Trophoblast cell (in vitro differentiated cells and primary cell): ENCODE data around the gene ZNF79.

Experiments
- DNase-seq, 2 donors: peaks; one replicate each; pipeline ENCODE4 v3.0.0-alpha.2; 2016
- H2AFZ ChIP-seq: 2 replicates; pipeline ENCODE4 v1.6.1; 2013; ENCODE audit warnings: low read length, moderate library complexity, mild to moderate bottlenecking; ENCODE audit not compliant: insufficient read depth, poor library complexity
- H2AK5ac ChIP-seq: 2 replicates; pipeline ENCODE4 v1.6.1; 2013; ENCODE audit warnings: mild to moderate bottlenecking, low read length
- H2BK120ac ChIP-seq: 2 replicates; pipeline ENCODE4 v1.6.1; 2013; ENCODE audit warnings: low read length, mild to moderate bottlenecking, moderate library complexity; ENCODE audit not compliant: insufficient read depth, poor library complexity
- H2BK12ac ChIP-seq: 2 replicates; pipeline ENCODE4 v1.6.1; 2013; ENCODE audit warnings: mild to moderate bottlenecking, low read length, moderate library complexity
- H2BK5ac ChIP-seq: 2 replicates; pipeline ENCODE4 v1.6.1; 2013; ENCODE audit warnings: low read length, low read depth, moderate library complexity, mild to moderate bottlenecking; ENCODE audit not compliant: poor library complexity
- H3K14ac ChIP-seq: 2 replicates; pipeline ENCODE4 v1.6.1; 2013; ENCODE audit warnings: mild to moderate bottlenecking, low read length
- H3K18ac ChIP-seq: 2 replicates; pipeline ENCODE4 v1.6.1; 2013; ENCODE audit warnings: mild to moderate bottlenecking, low read length
- H3K23ac ChIP-seq: 2 replicates; pipeline ENCODE4 v1.6.1; 2013; ENCODE audit warnings: low read length
- H3K27ac ChIP-seq: 2 replicates; pipeline ENCODE4 v1.5.1; 2013; ENCODE audit warnings: low read depth, mild to moderate bottlenecking, inconsistent platforms, low read length, moderate library complexity
- H3K27me3 ChIP-seq: 2 replicates; pipeline ENCODE4 v1.6.1; 2013; ENCODE audit warnings: inconsistent platforms, mild to moderate bottlenecking, low read length, moderate library complexity; ENCODE audit not compliant: insufficient read depth
- H3K36me3 ChIP-seq, 2 experiments: 1 replicate in 1 of 2; 2 replicates in 1 of 2; pipeline ENCODE4 v1.6.1; 2013; ENCODE audit warnings: low read length in 2 of 2, mild to moderate bottlenecking in 2 of 2, moderate library complexity in 1 of 2; ENCODE audit not compliant: insufficient read depth in 2 of 2, control insufficient read depth in 1 of 2
- H3K4ac ChIP-seq: 2 replicates; pipeline ENCODE4 v1.6.1; 2013; ENCODE audit warnings: low read depth, mild to moderate bottlenecking, low read length, moderate library complexity
- H3K4me1 ChIP-seq, 2 experiments: 1 replicate in 1 of 2; 2 replicates in 1 of 2; pipeline ENCODE4 v1.6.1; 2013; ENCODE audit warnings: low read length in 2 of 2, mild to moderate bottlenecking in 2 of 2, moderate library complexity in 1 of 2; ENCODE audit not compliant: insufficient read depth in 2 of 2, control insufficient read depth in 1 of 2
- H3K4me2 ChIP-seq: 2 replicates; pipeline ENCODE4 v1.6.1; 2013; ENCODE audit warnings: inconsistent platforms, mild to moderate bottlenecking, low read length, moderate library complexity
- H3K4me3 ChIP-seq: 2 replicates; pipeline ENCODE4 v1.5.1; 2013; ENCODE audit warnings: mild to moderate bottlenecking, low read depth, low read length, inconsistent platforms
- H3K79me1 ChIP-seq: one replicate; pipeline ENCODE4 v1.6.1; 2013; ENCODE audit warnings: low read length
- H3K79me2 ChIP-seq: 2 replicates; pipeline ENCODE4 v1.6.1; 2013; ENCODE audit warnings: low read length, mild to moderate bottlenecking; ENCODE audit not compliant: control insufficient read depth, insufficient read depth, poor library complexity
- H3K9ac ChIP-seq: 2 replicates; pipeline ENCODE4 v1.6.1; 2013; ENCODE audit warnings: mild to moderate bottlenecking, low read length
- H3K9me3 ChIP-seq: 2 replicates; pipeline ENCODE4 v1.6.1; 2013; ENCODE audit warnings: low read depth, mild to moderate bottlenecking, control low read depth, inconsistent platforms, low read length; ENCODE audit not compliant: insufficient read depth
- H4K12ac ChIP-seq: 2 replicates; pipeline ENCODE4 v1.6.1; 2013; ENCODE audit warnings: low read depth, mild to moderate bottlenecking, low read length, moderate library complexity
- H4K8ac ChIP-seq: 2 replicates; pipeline ENCODE4 v1.6.1; 2013; ENCODE audit warnings: low read depth, mild to moderate bottlenecking, low read length, moderate library complexity
- H4K91ac ChIP-seq: one replicate; pipeline ENCODE4 v1.6.1; 2013; ENCODE audit warnings: low read depth, mild to moderate bottlenecking, low read length, moderate library complexity
- WGBS: extraction: QIAGEN DNeasy Blood & Tissue Kit; methylation state at CpG from one replicate; pipeline ENCODE4 v1.1.7; 2013; ENCODE audit warnings: missing lambda C conversion rate; ENCODE audit not compliant: insufficient read length, insufficient coverage; ENCODE audit errors: extremely low coverage; 5-methylcytosine and 5-hydroxymethylcytosine counted together

ZNF79 gene

DNA sequence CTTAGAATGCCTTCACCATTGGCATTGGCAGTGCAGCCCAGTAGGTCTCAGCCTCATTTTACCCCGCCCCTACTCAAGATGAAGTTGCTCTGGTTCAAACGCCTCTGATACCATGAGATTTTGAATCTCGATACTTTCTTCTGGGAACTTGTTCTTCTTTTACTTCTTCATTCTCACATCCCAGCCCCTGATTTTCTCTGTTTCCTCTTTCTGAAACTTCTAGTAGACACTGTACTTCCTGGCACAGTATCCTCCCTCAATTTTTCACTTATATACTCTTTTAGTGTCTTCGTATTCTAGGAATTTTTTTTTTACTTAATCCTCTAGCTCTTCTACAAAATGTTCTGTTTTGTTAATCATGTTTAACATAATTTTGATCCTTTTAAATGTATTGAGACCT, 13.1 kb upstream of the ZNF79 start:
- Histone ChIP-seq H2AFZ (no peak overlapping the region), H3K27me3 (no peaks in the 10 kb centered on the region), H3K9ac (no peak overlapping the region), H3K14ac (no peak overlapping the region), H4K91ac (no peak overlapping the region), H3K27ac (no peak overlapping the region), H2AK5ac (no peak overlapping the region), H3K4me1 (peaks cover 3 to 6% of the 10 kb centered on the region in 2 experiments), H3K9me3 (no peaks in the 10 kb centered on the region), H3K79me2 (no peaks in the 10 kb centered on the region), H3K4me2 (no peak overlapping the region), H3K4me3 (no peak overlapping the region), H4K8ac (no peak overlapping the region), H2BK120ac (no peak overlapping the region), H3K23ac (no peak overlapping the region), H2BK12ac (no peak overlapping the region), H3K18ac (no peak overlapping the region), H3K36me3 (peaks cover 17 to 19% of the 10 kb centered on the region in 2 experiments), H4K12ac (no peak overlapping the region), H3K79me1 (no peaks in the 10 kb centered on the region), H3K4ac (no peak overlapping the region), H2BK5ac (no peak overlapping the region)
- no peak for DNase-seq
- no CpG with 5 or more reads among the region's 4 CpGs for WGBS

GRCh38 chr9:127415141-127415540, 9.0 kb upstream of the ZNF79 start:
- H3K4me1 ChIP-seq = peaks cover 5 to 15% of the 10 kb centered on the region in 2 experiments
- H3K9me3 ChIP-seq = no peaks in the 10 kb centered on the region
- no peak overlapping the region for H2AK5ac ChIP-seq
- H2BK120ac ChIP-seq = no peak overlapping the region
- no peak overlapping the region for H2AFZ ChIP-seq
- H3K79me2 ChIP-seq = no peaks in the 10 kb centered on the region
- no peak overlapping the region for H3K4me2 ChIP-seq
- H4K8ac ChIP-seq = no peak overlapping the region
- H3K4ac ChIP-seq = no peak overlapping the region
- no peaks in the 10 kb centered on the region for H3K79me1 ChIP-seq
- H2BK5ac ChIP-seq = no peak overlapping the region
- no peaks in the 10 kb centered on the region for H3K27me3 ChIP-seq
- H4K91ac ChIP-seq = no peak overlapping the region
- H3K36me3 ChIP-seq = peaks cover 4% of the 10 kb centered on the region in 2 experiments
- H3K9ac ChIP-seq = no peak overlapping the region
- H3K14ac ChIP-seq = no peak overlapping the region
- H2BK12ac ChIP-seq = no peak overlapping the region
- no peak overlapping the region for H3K27ac ChIP-seq
- no CpG with 5 or more reads among the region's 4 CpGs for WGBS
- no peak for DNase-seq
- no peak overlapping the region for H3K23ac ChIP-seq
- H4K12ac ChIP-seq = no peak overlapping the region
- no peak overlapping the region for H3K18ac ChIP-seq
- no peak overlapping the region for H3K4me3 ChIP-seq

DNA sequence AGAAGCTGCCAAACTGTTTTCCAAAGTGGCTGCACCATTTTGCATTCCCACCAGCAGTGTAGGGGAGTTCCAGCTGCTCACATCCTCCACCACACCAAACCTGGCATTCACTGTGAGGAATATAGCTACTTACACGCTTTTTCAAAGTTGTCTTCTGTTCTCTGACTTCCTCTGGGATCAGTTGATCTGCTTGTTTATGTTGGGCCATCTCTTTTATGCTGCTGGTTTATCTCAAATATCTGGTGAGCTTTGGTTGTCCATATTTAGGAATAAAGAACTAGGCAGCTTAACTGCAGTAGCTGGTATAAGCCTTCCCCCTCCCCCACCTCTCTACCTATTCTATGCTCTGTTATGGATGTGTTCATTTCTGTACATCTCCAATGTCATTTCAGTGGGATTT, 8.5 kb upstream of the ZNF79 start:
- WGBS = no CpG with 5 or more reads among the region's 1 CpG
- Histone ChIP-seq H2BK12ac (no peak overlapping the region), H3K36me3 (peaks cover 4% of the 10 kb centered on the region in 2 experiments), H3K14ac (no peak overlapping the region), H4K91ac (no peak overlapping the region), H2AK5ac (no peak overlapping the region), H4K12ac (no peak overlapping the region), H3K18ac (no peak overlapping the region), H3K4me1 (peaks cover 5 to 15% of the 10 kb centered on the region in 2 experiments), H3K27ac (no peak overlapping the region), H4K8ac (no peak overlapping the region), H3K9me3 (no peaks in the 10 kb centered on the region), H3K27me3 (no peaks in the 10 kb centered on the region), H2AFZ (no peak overlapping the region), H3K4ac (no peak overlapping the region), H3K23ac (no peak overlapping the region), H3K4me3 (no peak overlapping the region), H2BK5ac (no peak overlapping the region), H3K79me1 (no peaks in the 10 kb centered on the region), H2BK120ac (no peak overlapping the region), H3K79me2 (no peaks in the 10 kb centered on the region), H3K9ac (no peak overlapping the region), H3K4me2 (no peak overlapping the region)
- DNase-seq = no peak

DNA sequence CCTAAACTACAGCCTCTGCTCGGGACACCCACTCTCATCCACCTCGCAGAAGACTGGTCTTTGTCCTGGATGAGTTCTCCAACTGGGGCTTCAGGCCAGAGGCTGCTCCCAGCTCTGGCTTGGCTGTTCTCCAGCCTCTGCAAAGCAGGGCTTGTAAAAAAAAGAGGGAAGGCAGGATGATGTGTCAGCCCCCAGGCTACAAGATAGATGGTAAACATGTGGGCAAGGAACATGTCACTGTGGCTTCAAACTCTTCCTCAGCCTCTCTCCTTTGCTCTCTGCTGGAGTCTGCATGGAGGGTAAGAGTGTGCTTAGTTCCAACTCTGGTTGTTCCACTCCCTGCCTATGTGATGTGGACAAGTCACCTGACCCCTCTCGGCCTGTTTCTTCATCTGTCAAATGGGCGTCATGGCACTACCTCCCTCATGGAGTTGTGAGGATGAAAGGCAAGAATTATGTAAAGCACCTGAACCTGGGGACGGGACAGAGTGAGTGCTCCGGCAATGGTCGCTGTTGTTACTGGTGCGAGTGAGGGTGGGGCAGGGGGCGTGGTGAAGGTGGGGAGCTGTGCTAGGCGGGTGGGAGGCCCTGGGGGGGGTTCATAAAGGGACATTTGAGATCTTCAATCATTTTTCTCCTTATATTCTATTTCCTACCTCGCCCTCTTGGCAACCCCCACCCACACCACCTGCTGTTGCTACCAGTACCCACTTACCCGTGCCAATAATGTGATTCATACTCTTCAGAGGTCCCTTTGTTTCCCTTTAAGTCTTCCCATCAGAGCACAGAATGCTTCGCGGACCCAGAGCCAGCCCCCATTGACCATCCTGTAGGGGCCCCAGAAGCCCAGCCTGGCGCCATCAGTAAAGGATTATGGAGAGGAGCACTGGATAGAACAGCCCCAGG, 6.8 kb upstream of the ZNF79 start:
- peaks cover 5 to 15% of the 10 kb centered on the region in 2 experiments for H3K4me1 ChIP-seq
- H4K12ac ChIP-seq = no peak overlapping the region
- H3K4me3 ChIP-seq = no peak overlapping the region
- H3K14ac ChIP-seq = no peak overlapping the region
- H3K18ac ChIP-seq = no peak overlapping the region
- H3K79me1 ChIP-seq = no peaks in the 10 kb centered on the region
- no peak overlapping the region for H3K4ac ChIP-seq
- H2AK5ac ChIP-seq = no peak overlapping the region
- H3K27me3 ChIP-seq = no peaks in the 10 kb centered on the region
- no peak overlapping the region for H3K4me2 ChIP-seq
- no peak overlapping the region for H4K91ac ChIP-seq
- H3K9ac ChIP-seq = no peak overlapping the region
- H2BK120ac ChIP-seq = no peak overlapping the region
- H3K79me2 ChIP-seq = no peaks in the 10 kb centered on the region
- H3K36me3 ChIP-seq = peaks cover 2% of the 10 kb centered on the region in 2 experiments
- H2AFZ ChIP-seq = no peak overlapping the region
- H2BK5ac ChIP-seq = no peak overlapping the region
- H4K8ac ChIP-seq = no peak overlapping the region
- H2BK12ac ChIP-seq = no peak overlapping the region
- WGBS = no CpG with 5 or more reads among the region's 15 CpGs
- H3K23ac ChIP-seq = no peak overlapping the region
- H3K9me3 ChIP-seq = no peaks in the 10 kb centered on the region
- no peak overlapping the region for H3K27ac ChIP-seq
- peak; percentile 71 to 84 for DNase-seq
